SK-N-SH (cell line): ENCODE data around the gene MMP26. TPM values are rescaled to one million over a fixed set of nuclear protein-coding genes. Genes with fewer than 3 reads are reported as not detected.

Source experiments
- CTCF ChIA-PET: fragments of 300-600, 350-600 bp; formaldehyde crosslinking; extraction: SDS; loops from one replicate; lab custom pipeline; 2021; lab: Yijun Ruan, JAX
- POLR2A ChIA-PET: fragments of 350-600 bp; sonication (Branson Sonifier 250); formaldehyde crosslinking; extraction: SDS; loops from one replicate; lab custom pipeline; 2020; ENCODE audit warnings: antibody characterized with exemption, inconsistent platforms; lab: Yijun Ruan, JAX
- DNase-seq: peaks from one replicate; pipeline ENCODE4 v3.0.0; 2012
- H2AFZ ChIP-seq: fragments of 200-600 bp; sonication (generic); 2 replicates; pipeline ENCODE4 v1.8.1; 2016; ENCODE audit warnings: antibody characterized with exemption, mild to moderate bottlenecking, low read depth
- H3F3A ChIP-seq: fragments of 200-600 bp; sonication (generic); replicated peaks from 2 replicates; pipeline ENCODE3; 2016; ENCODE audit warnings: antibody characterized with exemption, mild to moderate bottlenecking; ENCODE audit not compliant: insufficient read depth
- H3K27ac ChIP-seq, 2 experiments: fragments of 200-500 bp in 1 of 2; fragments of 200-600 bp in 1 of 2; sonication (Bioruptor generic) in 1 of 2; sonication (generic), shearing (Covaris generic) in 1 of 2; 2 replicates each; pipeline versions ENCODE4 v1.5.1 to v1.6.1; 2014 to 2016; ENCODE audit warnings: low read depth in 2 of 2, inconsistent platforms in 1 of 2, low read length in 1 of 2, mild to moderate bottlenecking in 1 of 2, mixed read lengths in 1 of 2
- H3K27me3 ChIP-seq: fragments of 200-600 bp; sonication (generic), shearing (Covaris generic); 2 replicates; pipeline ENCODE4 v1.6.1; 2016; ENCODE audit warnings: mixed run types; ENCODE audit not compliant: insufficient read depth
- H3K36me3 ChIP-seq, 2 experiments: fragments of 200-500 bp in 1 of 2; fragments of 200-600 bp in 1 of 2; sonication (Bioruptor generic) in 1 of 2; sonication (generic) in 1 of 2; replicated peaks in 1 of 2; 2 replicates each; pipeline versions ENCODE3 to v1.5.1; 2014 to 2016; ENCODE audit warnings: low read length in 1 of 2, mild to moderate bottlenecking in 1 of 2; ENCODE audit not compliant: insufficient read depth in 2 of 2, control insufficient read depth in 1 of 2
- H3K4me1 ChIP-seq, 2 experiments: fragments of 200-500 bp in 1 of 2; fragments of 200-600 bp in 1 of 2; sonication (Bioruptor generic) in 1 of 2; sonication (generic), shearing (Covaris generic) in 1 of 2; 2 replicates each; pipeline versions ENCODE4 v1.5.1 to v1.6.1; 2014 to 2016; ENCODE audit warnings: low read depth in 1 of 2, low read length in 1 of 2, mixed run types in 1 of 2; ENCODE audit not compliant: insufficient read depth in 2 of 2, control insufficient read depth in 1 of 2
- H3K4me2 ChIP-seq: fragments of 200-600 bp; sonication (generic), shearing (Covaris generic); 2 replicates; pipeline ENCODE4 v1.6.1; 2017; ENCODE audit warnings: mixed run types
- H3K4me3 ChIP-seq, 2 experiments: fragments of 200-500 bp in 1 of 2; fragments of 200-600 bp in 1 of 2; sonication (Bioruptor generic) in 1 of 2; sonication (generic), shearing (Covaris generic) in 1 of 2; 2 replicates each; pipeline versions ENCODE4 v1.5.1 to v1.8.1; 2014 to 2016; ENCODE audit warnings: low read depth in 2 of 2, inconsistent platforms in 1 of 2, low read length in 1 of 2, mild to moderate bottlenecking in 1 of 2, mixed read lengths in 1 of 2, moderate library complexity in 1 of 2
- H3K79me2 ChIP-seq: fragments of 200-600 bp; sonication (generic); 2 replicates; pipeline ENCODE4 v1.8.1; 2017; ENCODE audit warnings: mild to moderate bottlenecking; ENCODE audit not compliant: insufficient read depth
- H3K9ac ChIP-seq: fragments of 200-600 bp; sonication (generic); 2 replicates; pipeline ENCODE4 v1.6.1; 2017; ENCODE audit warnings: mixed run types
- H3K9me2 ChIP-seq: fragments of 200-600 bp; sonication (generic); 2 replicates; pipeline ENCODE4 v1.6.1; 2017; ENCODE audit warnings: mixed run types
- H3K9me3 ChIP-seq: fragments of 200-600 bp; sonication (generic); 2 replicates; pipeline ENCODE4 v1.6.1; 2017; ENCODE audit warnings: mixed run types, mild to moderate bottlenecking, moderate library complexity
- H4K20me1 ChIP-seq: fragments of 200-600 bp; sonication (generic); 2 replicates; pipeline ENCODE4 v1.6.1; 2017; ENCODE audit warnings: mild to moderate bottlenecking, mixed run types; ENCODE audit not compliant: insufficient read depth
- CHD2 ChIP-seq: fragments of 150-350 bp; IDR thresholded peaks from 2 replicates; pipeline ENCODE4 v1.6.1; 2018; ENCODE audit warnings: low read length; ENCODE audit not compliant: partially characterized antibody
- FOXJ3 ChIP-seq: sonication (generic); formaldehyde crosslinking; IDR thresholded peaks from 2 replicates; pipeline ENCODE4 v1.5.1; 2020; ENCODE audit warnings: mild to moderate bottlenecking, missing genetic modification reagents
- FOXM1 ChIP-seq: IDR thresholded peaks from 2 replicates; pipeline ENCODE4 v1.4.0; 2012; ENCODE audit warnings: low read depth, mild to moderate bottlenecking
- JUND ChIP-seq: IDR thresholded peaks from 2 replicates; pipeline ENCODE4 v1.4.0; 2012
- MXI1 ChIP-seq: IDR thresholded peaks from 2 replicates; pipeline ENCODE4 v1.6.1; 2012; ENCODE audit warnings: mild to moderate bottlenecking, low read depth, low read length, improper control_type of control experiment
- NRF1 ChIP-seq: IDR thresholded peaks from 2 replicates; pipeline ENCODE4 v1.6.1; 2012; ENCODE audit warnings: low read depth, mild to moderate bottlenecking, low read length
- PBX3 ChIP-seq: IDR thresholded peaks from 2 replicates; pipeline ENCODE4; 2012
- RFX5 ChIP-seq: IDR thresholded peaks from 2 replicates; pipeline ENCODE4 v1.6.1; 2012; ENCODE audit warnings: mild to moderate bottlenecking, improper control_type of control experiment, low read length
- WGBS: methylation state at CpG from one replicate; pipeline ENCODE4 v1.1.6; 2017; ENCODE audit warnings: low lambda C conversion rate; 5-methylcytosine and 5-hydroxymethylcytosine counted together
- polyA plus RNA-seq, 3 experiments: library from polyadenylated mRNA; depleted of rRNA; stranded (reverse); fragments of >200 nt; gene quantifications; 2 replicates each; pipeline ENCODE4 v1.2.3, GENCODE V29; 2012
- TF ChIP-seq, protein P1 (sequence below): fragments of 150-350 bp; IDR thresholded peaks from 2 replicates; pipeline ENCODE4 v1.6.1; 2016; ENCODE audit warnings: mild to moderate bottlenecking, low read depth, low read length
- TF ChIP-seq, protein P2 (sequence below): IDR thresholded peaks from 2 replicates; pipeline ENCODE4 v1.4.0; 2012; ENCODE audit warnings: low read depth, borderline replicate concordance

MMP26 gene
- polyA plus RNA-seq, 1 of the 3 experiments (the other 2 are of a cell fraction), result not detected

DNA sequence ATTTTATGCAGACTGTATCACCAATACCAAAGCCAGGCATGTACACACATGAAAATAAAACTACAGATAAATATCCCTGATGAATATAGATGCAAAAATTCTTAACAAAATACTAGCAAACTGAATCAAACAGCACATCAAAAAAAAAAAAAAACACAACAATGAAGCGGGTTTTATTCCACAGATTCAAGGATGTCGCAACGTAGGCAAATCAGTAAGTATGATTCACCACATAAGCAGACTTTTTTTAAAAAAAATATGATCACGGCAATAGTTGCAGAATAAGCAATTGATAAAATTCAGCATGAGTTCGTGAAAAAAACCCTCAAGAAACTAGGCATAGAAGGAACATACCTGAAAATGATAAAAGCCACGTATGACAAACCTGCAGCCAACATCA, 43.9 kb downstream of the MMP26 start:
- ChIA-PET POLR2A (no interaction called here), CTCF (no interaction called here)
- 1% methylated on average over 6 of the region's 6 CpGs for WGBS
- H3K79me2 ChIP-seq, result no peaks in the 10 kb centered on the region
- H3K9ac ChIP-seq, result no peak overlapping the region
- H3K4me3 ChIP-seq, result no peak overlapping the region
- no peaks in the 10 kb centered on the region for H4K20me1 ChIP-seq
- H3K27ac ChIP-seq, result no peak overlapping the region
- no peaks in the 10 kb centered on the region for H3K36me3 ChIP-seq
- H3K4me1 ChIP-seq, result no peaks in the 10 kb centered on the region
- H2AFZ ChIP-seq, result no peak overlapping the region
- H3K27me3 ChIP-seq, result no peaks in the 10 kb centered on the region
- H3K9me3 ChIP-seq, result no peaks in the 10 kb centered on the region
- no peaks in the 10 kb centered on the region for H3K9me2 ChIP-seq
- no peaks in the 10 kb centered on the region for H3F3A ChIP-seq
- no peak overlapping the region for H3K4me2 ChIP-seq
- no peak for TF ChIP-seq PBX3
- TF ChIP-seq CHD2, result no peak
- TF ChIP-seq JUND, result no peak
- TF ChIP-seq FOXJ3, result no peak
- TF ChIP-seq, protein P1, sequence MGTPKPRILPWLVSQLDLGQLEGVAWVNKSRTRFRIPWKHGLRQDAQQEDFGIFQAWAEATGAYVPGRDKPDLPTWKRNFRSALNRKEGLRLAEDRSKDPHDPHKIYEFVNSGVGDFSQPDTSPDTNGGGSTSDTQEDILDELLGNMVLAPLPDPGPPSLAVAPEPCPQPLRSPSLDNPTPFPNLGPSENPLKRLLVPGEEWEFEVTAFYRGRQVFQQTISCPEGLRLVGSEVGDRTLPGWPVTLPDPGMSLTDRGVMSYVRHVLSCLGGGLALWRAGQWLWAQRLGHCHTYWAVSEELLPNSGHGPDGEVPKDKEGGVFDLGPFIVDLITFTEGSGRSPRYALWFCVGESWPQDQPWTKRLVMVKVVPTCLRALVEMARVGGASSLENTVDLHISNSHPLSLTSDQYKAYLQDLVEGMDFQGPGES, result no peak
- TF ChIP-seq, protein P2, sequence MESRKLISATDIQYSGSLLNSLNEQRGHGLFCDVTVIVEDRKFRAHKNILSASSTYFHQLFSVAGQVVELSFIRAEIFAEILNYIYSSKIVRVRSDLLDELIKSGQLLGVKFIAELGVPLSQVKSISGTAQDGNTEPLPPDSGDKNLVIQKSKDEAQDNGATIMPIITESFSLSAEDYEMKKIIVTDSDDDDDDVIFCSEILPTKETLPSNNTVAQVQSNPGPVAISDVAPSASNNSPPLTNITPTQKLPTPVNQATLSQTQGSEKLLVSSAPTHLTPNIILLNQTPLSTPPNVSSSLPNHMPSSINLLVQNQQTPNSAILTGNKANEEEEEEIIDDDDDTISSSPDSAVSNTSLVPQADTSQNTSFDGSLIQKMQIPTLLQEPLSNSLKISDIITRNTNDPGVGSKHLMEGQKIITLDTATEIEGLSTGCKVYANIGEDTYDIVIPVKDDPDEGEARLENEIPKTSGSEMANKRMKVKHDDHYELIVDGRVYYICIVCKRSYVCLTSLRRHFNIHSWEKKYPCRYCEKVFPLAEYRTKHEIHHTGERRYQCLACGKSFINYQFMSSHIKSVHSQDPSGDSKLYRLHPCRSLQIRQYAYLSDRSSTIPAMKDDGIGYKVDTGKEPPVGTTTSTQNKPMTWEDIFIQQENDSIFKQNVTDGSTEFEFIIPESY, result no peak
- no peak for TF ChIP-seq RFX5
- no peak for TF ChIP-seq FOXM1
- no peak for TF ChIP-seq NRF1
- TF ChIP-seq, all 33 proteins: peak for 0
- DNase-seq, result no peak

DNA sequence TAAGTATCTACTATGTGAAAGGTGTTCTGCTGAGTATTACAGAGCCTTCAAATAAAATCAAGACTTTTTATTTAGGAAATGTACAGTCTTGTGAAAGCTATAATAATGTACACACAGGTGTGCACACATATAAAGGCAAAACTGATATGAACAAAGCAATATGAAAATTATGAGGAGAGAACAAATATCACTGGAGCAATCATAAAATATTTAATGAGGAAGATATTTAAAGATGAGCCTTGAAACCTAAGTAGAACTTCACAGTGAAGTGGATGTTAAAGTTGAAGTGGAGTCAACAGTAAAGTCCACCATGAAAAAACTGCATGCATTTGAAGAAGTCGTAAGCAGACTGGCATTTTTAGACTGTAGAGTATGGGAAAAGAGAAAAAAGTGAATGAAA, 46.6 kb downstream of the MMP26 start:
- H3K9me3 ChIP-seq, result no peaks in the 10 kb centered on the region
- ChIA-PET CTCF (no interaction called here), POLR2A (no interaction called here)
- WGBS, result 0% methylated on average over 1 of the region's 1 CpG
- no peaks in the 10 kb centered on the region for H3K79me2 ChIP-seq
- no peaks in the 10 kb centered on the region for H4K20me1 ChIP-seq
- H2AFZ ChIP-seq, result no peak overlapping the region
- TF ChIP-seq MXI1 (no peak), NRF1 (no peak), CHD2 (no peak)
- TF ChIP-seq, protein P1, result no peak
- DNase-seq, result no peak
- H3K27me3 ChIP-seq, result no peaks in the 10 kb centered on the region
- no peaks in the 10 kb centered on the region for H3K36me3 ChIP-seq
- no peaks in the 10 kb centered on the region for H3K9me2 ChIP-seq
- no peak overlapping the region for H3K27ac ChIP-seq
- H3K4me3 ChIP-seq, result no peak overlapping the region
- no peak overlapping the region for H3K4me2 ChIP-seq
- H3F3A ChIP-seq, result no peaks in the 10 kb centered on the region
- H3K4me1 ChIP-seq, result no peaks in the 10 kb centered on the region
- H3K9ac ChIP-seq, result no peak overlapping the region

Other genes starting within 250 kb of the MMP26 start
- gene OR52K1, start 222.1 kb upstream of the MMP26 start, polyA plus RNA-seq (2012; rRNA removed), result not detected in 2 replicates
- gene OR52M1, start 159.6 kb upstream of the MMP26 start, polyA plus RNA-seq (2012; rRNA removed), result not detected in 2 replicates
- not detected in 2 replicates for gene OR52I2, start 123.0 kb upstream of the MMP26 start, polyA plus RNA-seq (2012; rRNA removed)
- not detected in 2 replicates for gene OR52I1, start 110.7 kb upstream of the MMP26 start, polyA plus RNA-seq (2012; rRNA removed)
- gene TRIM68, start 96.6 kb upstream of the MMP26 start, polyA plus RNA-seq (2012; rRNA removed), result 4.9 and 6.1 TPM in 2 replicates
- gene OR51D1, start 67.3 kb upstream of the MMP26 start, polyA plus RNA-seq (2012; rRNA removed), result not detected in 2 replicates
- gene OR51E1, start 60.8 kb upstream of the MMP26 start, polyA plus RNA-seq (2012; rRNA removed), result not detected in 2 replicates
- 0.03 TPM in 1 of 2 replicates, not detected in the other for gene OR51E2, start 6.9 kb upstream of the MMP26 start, polyA plus RNA-seq (2012; rRNA removed)
- gene OR51F1, start 65.2 kb downstream of the MMP26 start, polyA plus RNA-seq (2012; rRNA removed), result not detected in 2 replicates
- not detected in 2 replicates for gene OR52R1, start 99.6 kb downstream of the MMP26 start, polyA plus RNA-seq (2012; rRNA removed)
- not detected in 2 replicates for gene OR51F2, start 116.5 kb downstream of the MMP26 start, polyA plus RNA-seq (2012; rRNA removed)
- not detected in 2 replicates for gene OR51S1, start 144.4 kb downstream of the MMP26 start, polyA plus RNA-seq (2012; rRNA removed)
- not detected in 2 replicates for gene OR51T1, start 177.1 kb downstream of the MMP26 start, polyA plus RNA-seq (2012; rRNA removed)
- gene OR51A7, start 199.0 kb downstream of the MMP26 start, polyA plus RNA-seq (2012; rRNA removed), result not detected in 2 replicates
- not detected in 2 replicates for gene OR51G2, start 214.6 kb downstream of the MMP26 start, polyA plus RNA-seq (2012; rRNA removed)
- gene OR51G1, start 219.6 kb downstream of the MMP26 start, polyA plus RNA-seq (2012; rRNA removed), result not detected in 2 replicates
- not detected in 2 replicates for gene OR51A4, start 242.8 kb downstream of the MMP26 start, polyA plus RNA-seq (2012; rRNA removed)